ENCODE data around the gene CTNNBIP1.

- TF ChIP-seq POLR2AphosphoS5 (IDR thresholded peaks at IDR 0.05; ENCODE audit: insufficient read depth in 1 of 2, low read depth in 1 of 2) (no peak), CTCF (IDR thresholded peaks at IDR 0.05) (no peak), POLR2A (IDR thresholded peaks at IDR 0.05) (no peak)
These were observed 20.7 kb downstream of the CTNNBIP1 start for GRCh38 chr1:9889411-9889810.
